SK-N-MC (cell line): ENCODE measurements around the gene SYNM.

Source experiments
- EZH2 ChIP-seq: fragments of 200-600 bp; sonication (generic); IDR thresholded peaks from one replicate; pipeline ENCODE4 v1.6.1; 2017; ENCODE audit warnings: antibody characterized with exemption
- POLR2AphosphoS5 ChIP-seq: IDR thresholded peaks from 2 replicates; pipeline ENCODE4 v1.6.1; 2012; ENCODE audit warnings: mild to moderate bottlenecking, low read depth, low read length, borderline replicate concordance

- TF ChIP-seq POLR2AphosphoS5 (no peak), EZH2 (no peak)
These were observed 17.0 kb downstream of the SYNM start for GRCh38 chr15:99121691-99122410.
